Kidney (tissue), 14 donors: ENCODE results near the gene ACTN1. TPM values are rescaled to one million over a fixed set of nuclear protein-coding genes. Genes with fewer than 3 reads are reported as not detected.

Experiments used
- DNase-seq, 5 donors: peaks; one replicate each; pipeline ENCODE4 v3.0.0-alpha.2; 2013 to 2020
- FAIRE-seq: peaks from 2 replicates; lab custom pipeline; 2012; peaks lifted over from hg19 to GRCh38; lab: Jason Lieb, UNC
- H3K27ac ChIP-seq, 2 donors: one replicate each; pipeline ENCODE4 v1.7.0; 2013; ENCODE audit warnings: low read depth in 2 of 2, low read length in 2 of 2, inconsistent platforms in 1 of 2
- H3K27me3 ChIP-seq: one replicate; pipeline ENCODE4 v1.7.1; 2013; ENCODE audit warnings: low read length, inconsistent platforms; ENCODE audit not compliant: control insufficient read depth, insufficient read depth
- H3K36me3 ChIP-seq, 3 donors: one replicate each; pipeline versions ENCODE4 v1.7.0 to v1.7.1; 2013; ENCODE audit warnings: low read length in 3 of 3, control low read depth in 1 of 3, inconsistent platforms in 1 of 3; ENCODE audit not compliant: insufficient read depth in 3 of 3, control insufficient read depth in 2 of 3
- H3K4me1 ChIP-seq, 3 donors: one replicate each; pipeline versions ENCODE4 v1.7.0 to v1.7.1; 2013; ENCODE audit warnings: low read length in 3 of 3, inconsistent platforms in 1 of 3, low read depth in 1 of 3; ENCODE audit not compliant: control insufficient read depth in 2 of 3, insufficient read depth in 2 of 3
- H3K4me3 ChIP-seq, 3 donors: one replicate each; pipeline versions ENCODE4 v1.7.0 to v1.8.1; 2013; ENCODE audit warnings: low read length in 3 of 3, control low read depth in 1 of 3, inconsistent platforms in 1 of 3
- H3K9ac ChIP-seq, 3 donors: one replicate each; pipeline versions ENCODE4 v1.7.0 to v1.7.1; 2013; ENCODE audit warnings: low read length in 3 of 3, control low read depth in 1 of 3, inconsistent platforms in 1 of 3
- H3K9me3 ChIP-seq, 3 donors: one replicate each; pipeline versions ENCODE4 v1.7.0 to v1.7.1; 2013; ENCODE audit warnings: low read length in 3 of 3, control low read depth in 1 of 3, inconsistent platforms in 1 of 3; ENCODE audit not compliant: control insufficient read depth in 2 of 3, insufficient read depth in 1 of 3
- intact Hi-C: fragments of 100-400 bp; cut with DNase I; formaldehyde crosslinking; loops from one replicate; pipeline ENCODE4 v1.11.1; 2022
- polyA plus RNA-seq: library from polyadenylated mRNA; stranded (reverse); fragments of 350-450 nt; fragmentation: Illumina TruSeq; extraction: RNeasy Lipid Tissue Mini Kit (QIAGEN cat#74804); gene quantifications from one replicate; pipeline ENCODE4 v1.2.3, GENCODE V29; 2014; ENCODE audit warnings: low read depth, low replicate concordance; ENCODE audit not compliant: insufficient read depth
- total RNA-seq: library from RNA; stranded (reverse); fragmentation: NEBNext Ultra II Directional; extraction: Animal tissue kit (Norgen Biotek cat#: 25700); gene quantifications from one replicate; pipeline ENCODE4 v1.2.1, GENCODE V29; 2021
- TF ChIP-seq, protein P1 (sequence below): IDR thresholded peaks from 3 replicates; pipeline ENCODE4 v1.5.1; 2012; ENCODE audit warnings: mild to moderate bottlenecking, moderate library complexity, borderline replicate concordance; ENCODE audit not compliant: insufficient read depth; ENCODE audit errors: extremely low read depth
- donor health status: control.
- donor health status: control.
- donor health status: control.
- donor health status: control.
- donor health status: control.
- donor health status: DM: yes; HTN: yes; CAD: no.
- donor health status: Normal renal cell carcinoma (clear cell type).

The ACTN1 gene
- total and polyA plus RNA-seq, 2 donors from 2014 or later, result 20.1 to 184 TPM

DNA sequence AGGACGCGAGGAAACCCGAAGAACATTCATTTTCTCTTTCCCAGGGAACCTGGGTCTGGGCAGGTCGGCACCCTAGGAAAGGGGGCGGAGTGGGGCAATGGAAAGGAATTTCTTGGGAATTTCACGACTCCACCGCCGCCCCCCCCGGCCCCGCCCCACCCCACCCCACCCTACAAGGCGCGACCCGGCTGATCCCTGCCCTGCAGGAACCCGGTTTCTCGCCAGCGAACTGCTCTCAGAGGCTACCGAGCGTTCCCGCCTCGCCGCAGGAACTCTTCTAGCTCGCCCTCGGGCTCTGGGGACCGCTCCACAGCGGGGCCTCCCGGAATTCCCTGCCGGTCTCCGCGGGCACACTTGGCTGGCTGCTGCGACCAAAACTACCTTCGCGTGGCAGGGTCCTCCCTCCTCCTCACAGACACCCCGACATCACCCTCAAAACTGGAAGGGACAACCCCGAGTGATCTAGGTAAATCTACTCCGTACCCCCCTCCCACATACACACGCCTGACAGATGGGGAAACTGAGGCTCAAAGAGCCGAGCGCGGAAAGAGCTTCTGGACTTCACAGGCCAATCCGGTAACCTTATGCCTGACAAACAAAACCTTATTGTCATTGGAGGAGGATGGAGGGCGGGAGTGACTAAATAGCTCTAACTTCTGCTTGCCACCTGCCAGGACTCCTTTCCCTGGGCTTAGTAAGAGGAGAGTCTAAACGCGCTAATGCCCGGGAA, 785 bp upstream of the ACTN1 start:
- TF ChIP-seq, protein P1, sequence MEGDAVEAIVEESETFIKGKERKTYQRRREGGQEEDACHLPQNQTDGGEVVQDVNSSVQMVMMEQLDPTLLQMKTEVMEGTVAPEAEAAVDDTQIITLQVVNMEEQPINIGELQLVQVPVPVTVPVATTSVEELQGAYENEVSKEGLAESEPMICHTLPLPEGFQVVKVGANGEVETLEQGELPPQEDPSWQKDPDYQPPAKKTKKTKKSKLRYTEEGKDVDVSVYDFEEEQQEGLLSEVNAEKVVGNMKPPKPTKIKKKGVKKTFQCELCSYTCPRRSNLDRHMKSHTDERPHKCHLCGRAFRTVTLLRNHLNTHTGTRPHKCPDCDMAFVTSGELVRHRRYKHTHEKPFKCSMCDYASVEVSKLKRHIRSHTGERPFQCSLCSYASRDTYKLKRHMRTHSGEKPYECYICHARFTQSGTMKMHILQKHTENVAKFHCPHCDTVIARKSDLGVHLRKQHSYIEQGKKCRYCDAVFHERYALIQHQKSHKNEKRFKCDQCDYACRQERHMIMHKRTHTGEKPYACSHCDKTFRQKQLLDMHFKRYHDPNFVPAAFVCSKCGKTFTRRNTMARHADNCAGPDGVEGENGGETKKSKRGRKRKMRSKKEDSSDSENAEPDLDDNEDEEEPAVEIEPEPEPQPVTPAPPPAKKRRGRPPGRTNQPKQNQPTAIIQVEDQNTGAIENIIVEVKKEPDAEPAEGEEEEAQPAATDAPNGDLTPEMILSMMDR, result no peak
- Histone ChIP-seq H3K9me3 (no peaks in the 10 kb centered on the region), H3K36me3 (no peaks in the 10 kb centered on the region), H3K27ac (peak overlapping the region; percentile 78 to 96), H3K27me3 (no peaks in the 10 kb centered on the region), H3K4me3 (peak overlapping the region; percentile 35 to 84 (median 44)), H3K4me1 (peaks cover 0 to 6% (median 5%) of the 10 kb centered on the region in 3 donors), H3K9ac (peak overlapping the region in 2 of 3 donors; percentile 46 to 58)
- intact Hi-C loops, result no loop called here
- DNase-seq (peak; percentile 48 to 89 (median 67)), FAIRE-seq (no peak)

DNA sequence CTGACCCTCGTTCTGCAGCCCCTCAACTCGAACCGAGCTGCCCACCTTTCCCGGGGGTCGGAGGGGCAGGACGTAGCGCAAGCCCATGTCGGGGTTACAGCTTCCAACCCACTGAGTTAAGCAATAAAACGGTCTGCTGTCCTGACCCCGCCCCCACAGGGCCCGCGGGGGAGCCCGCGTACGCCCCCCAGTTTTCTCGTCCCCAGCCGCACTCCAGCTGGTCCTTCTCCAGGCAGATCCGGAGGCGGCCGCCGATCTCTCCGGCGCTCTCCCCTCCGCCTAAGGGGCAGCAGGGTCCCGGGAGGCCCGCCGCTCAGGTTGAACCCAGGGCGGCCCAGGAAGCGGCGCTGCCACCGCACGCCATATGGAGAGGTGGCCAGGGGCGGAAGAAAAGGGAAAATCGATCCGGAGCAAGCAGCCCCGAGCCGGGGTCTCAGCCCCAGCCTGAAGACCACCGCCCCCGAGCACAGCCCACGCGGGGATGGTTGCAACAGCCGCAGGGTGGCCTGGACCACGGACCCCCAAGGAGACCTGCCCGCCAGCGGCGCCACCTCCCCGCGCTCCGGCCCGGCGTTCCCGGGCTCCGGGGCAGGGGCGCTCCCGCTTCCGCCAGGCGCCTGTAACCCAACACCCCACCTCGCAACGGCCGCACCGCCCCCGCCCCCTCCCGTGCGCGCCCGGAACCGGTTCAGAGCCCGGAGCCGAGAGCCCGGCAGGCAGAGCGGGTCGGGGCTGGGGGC, 760 bp downstream of the ACTN1 start:
- intact Hi-C loops, result no loop called here
- H3K4me1 ChIP-seq, result peaks cover 0 to 6% (median 5%) of the 10 kb centered on the region in 3 donors
- DNase-seq, result peak; percentile 74 to 89 (median 88)
- TF ChIP-seq, protein P1, result no peak
- H3K9ac ChIP-seq, result peak overlapping the region; percentile 21 to 73 (median 64)
- no peak for FAIRE-seq
- peak overlapping the region; percentile 47 to 84 (median 70) for H3K4me3 ChIP-seq
- H3K36me3 ChIP-seq, result no peaks in the 10 kb centered on the region
- peak overlapping the region; percentile 91 to 96 for H3K27ac ChIP-seq
- H3K27me3 ChIP-seq, result no peaks in the 10 kb centered on the region
- H3K9me3 ChIP-seq, result no peaks in the 10 kb centered on the region

DNA sequence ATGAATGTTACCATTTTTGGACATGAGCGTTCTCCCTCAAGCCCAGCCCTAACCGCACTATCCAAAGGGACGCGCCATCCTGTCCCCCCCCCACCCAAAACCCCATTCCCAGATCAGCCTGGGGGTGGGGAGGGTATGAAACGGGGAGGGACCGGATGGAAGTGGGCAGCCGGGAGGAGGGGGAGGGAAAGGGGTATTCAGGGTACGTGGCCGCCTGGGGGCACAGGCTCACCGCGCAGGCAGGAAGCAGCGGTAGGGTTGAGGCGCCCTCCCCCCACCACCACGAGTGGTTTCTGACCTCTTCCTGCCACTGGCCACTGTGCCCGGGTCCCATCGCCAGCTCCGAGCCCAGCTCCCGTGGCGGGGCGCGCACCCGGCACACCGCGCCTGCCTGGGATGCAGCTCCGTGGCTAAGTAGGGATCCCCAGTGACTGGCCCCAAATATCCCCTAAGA, 1.4 kb downstream of the ACTN1 start:
- FAIRE-seq, result no peak
- TF ChIP-seq, protein P1, result no peak
- peak overlapping the region; percentile 91 to 96 for H3K27ac ChIP-seq
- H3K36me3 ChIP-seq, result no peaks in the 10 kb centered on the region
- intact Hi-C loops, result no loop called here
- H3K27me3 ChIP-seq, result no peaks in the 10 kb centered on the region
- DNase-seq, result peak; percentile 72 to 93 (median 86)
- no peaks in the 10 kb centered on the region for H3K9me3 ChIP-seq
- peak overlapping the region; percentile 21 to 73 (median 64) for H3K9ac ChIP-seq
- peak overlapping the region; percentile 47 to 84 (median 70) for H3K4me3 ChIP-seq
- H3K4me1 ChIP-seq, result peaks cover 0 to 6% (median 5%) of the 10 kb centered on the region in 3 donors
